Measurements from ENCODE around the gene KIAA0930.
A peak's percentile ranks its signal among the peaks of the same experiment; 100 is the strongest.
"Not testable (repeated sequence)": the region's sequence is repeated elsewhere in the genome, so short reads cannot be mapped to it uniquely, and the experiment has no call there.

KIAA0930 gene

GRCh38 chr22:45240810-45241631 is at the start of gene KIAA0930:
Gene KIAA0930 (minus strand): TSS chr22:45240894. CDS start chr22:45240703, 191 bp downstream.
- peak; percentile 20 for DNase-seq

GRCh38 chr22:45286854-45287551 is 46.3 kb upstream of the KIAA0930 start:
- DNase-seq, result no peak

- DNase-seq, result no peak
Measured at GRCh38 chr22:45285263-45286058, 44.8 kb upstream of the KIAA0930 start.

GRCh38 chr22:45284705-45285262 is 44.1 kb upstream of the KIAA0930 start, which contains the start of gene UPK3A:
Gene UPK3A (plus strand): TSS chr22:45284949. CDS start chr22:45285014, 65 bp downstream.
- DNase-seq, result no peak

- no peak for DNase-seq
Measured at GRCh38 chr22:45281010-45281409, 40.3 kb upstream of the KIAA0930 start.

- DNase-seq, result no peak
Measured at GRCh38 chr22:45280587-45280980, 39.9 kb upstream of the KIAA0930 start.

GRCh38 chr22:45278125-45278524 is 37.4 kb upstream of the KIAA0930 start:
- no peak for DNase-seq

GRCh38 chr22:45277720-45278119 is 37.0 kb upstream of the KIAA0930 start:
- not testable (repeated sequence) for DNase-seq

- no peak for DNase-seq
Measured at GRCh38 chr22:45276507-45277105, 35.9 kb upstream of the KIAA0930 start.

GRCh38 chr22:45273452-45274075 is 32.9 kb upstream of the KIAA0930 start:
- DNase-seq, result no peak

- DNase-seq, result no peak
Measured at GRCh38 chr22:45272498-45272897, 31.8 kb upstream of the KIAA0930 start.

- DNase-seq, result no peak
Measured at GRCh38 chr22:45271667-45272201, 31.0 kb upstream of the KIAA0930 start.

GRCh38 chr22:45270095-45271020 is 29.7 kb upstream of the KIAA0930 start:
- DNase-seq, result no peak

- DNase-seq, result no peak
Measured at GRCh38 chr22:45268958-45269844, 28.5 kb upstream of the KIAA0930 start.

- DNase-seq, result no peak
Measured at GRCh38 chr22:45268167-45268957, 27.7 kb upstream of the KIAA0930 start.

GRCh38 chr22:45265535-45265934 is 24.8 kb upstream of the KIAA0930 start:
- DNase-seq, result no peak

- no peak for DNase-seq
Measured at GRCh38 chr22:45263463-45264269, 23.0 kb upstream of the KIAA0930 start.

Data from NCI-H2107 (cell line).